Stimulated activated CD4-positive, alpha-beta T cell treated with anti-CD3 and anti-CD28 coated beads, Interleukin-4, amount 100 ng/mL, for 4 hours (primary cell): ENCODE data around the gene IQCE.

Experiments used
- DNase-seq, 2 experiments: peaks; one replicate each; pipeline ENCODE4 v3.0.0-alpha.2; 2020

IQCE gene

DNA sequence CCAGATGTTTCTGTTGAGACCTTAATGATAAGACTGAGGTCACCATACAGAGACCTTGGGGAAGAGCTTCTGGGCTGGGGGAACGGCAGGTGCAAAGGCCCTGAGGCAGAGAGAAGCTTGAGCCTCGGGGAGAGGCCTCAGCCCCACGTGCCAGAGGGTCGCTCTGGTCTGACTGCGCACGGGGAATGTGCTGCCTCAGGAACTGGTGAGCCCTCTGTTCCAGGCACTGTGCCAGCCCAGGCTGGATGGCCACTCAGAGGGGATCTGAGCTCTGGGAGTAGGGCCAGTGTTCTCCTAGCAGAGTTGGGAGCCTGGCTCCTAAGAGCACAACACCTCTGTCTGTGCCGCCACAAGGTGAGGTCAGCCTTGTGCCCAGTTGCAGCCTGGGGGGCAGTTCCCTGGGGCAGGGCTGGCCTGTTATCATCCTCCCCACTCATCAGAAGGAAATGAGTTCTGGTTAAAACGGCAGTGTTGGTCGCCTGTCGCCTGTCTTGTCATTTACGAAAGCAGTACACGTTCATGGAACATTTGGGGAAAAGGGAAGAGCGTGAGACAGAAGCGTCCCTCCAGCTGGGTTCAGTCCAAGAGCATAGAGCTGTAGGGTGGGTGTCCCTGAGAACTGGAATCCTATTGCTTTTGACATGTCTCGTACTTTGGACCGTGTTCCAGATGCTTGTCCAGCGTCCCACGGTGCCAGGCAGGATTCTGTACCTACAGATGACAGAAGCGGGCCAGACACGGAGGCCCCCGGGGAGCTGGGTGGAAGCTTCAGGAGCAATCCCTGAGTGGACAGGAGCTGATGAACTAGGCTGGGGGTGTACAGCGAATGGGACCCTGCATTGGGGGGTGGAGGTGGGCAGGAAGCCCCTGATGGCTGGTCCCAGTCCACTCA lies 77.3 kb downstream of the IQCE start:
- no peak for DNase-seq

DNA sequence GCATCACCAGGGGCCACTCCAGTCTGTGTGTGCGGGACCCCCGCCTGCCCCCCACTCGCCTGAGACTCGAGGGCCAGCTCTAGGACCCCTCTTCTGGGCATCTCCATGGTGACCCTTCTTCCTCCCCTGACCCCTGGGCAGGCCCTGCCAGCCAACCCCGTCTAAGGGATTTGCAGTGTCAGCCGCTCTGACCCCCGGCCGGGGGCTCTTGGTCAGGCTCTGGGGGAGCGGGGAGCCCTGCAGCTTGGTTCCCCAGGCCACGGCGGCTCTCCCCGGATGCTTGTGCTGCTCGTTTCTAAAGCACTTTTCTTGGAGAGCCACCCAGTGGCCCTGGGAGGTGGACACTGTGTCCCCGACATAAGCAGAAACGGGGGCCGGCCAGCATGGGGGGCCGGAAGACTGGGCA lies 78.3 kb downstream of the IQCE start:
- no peak for DNase-seq

DNA sequence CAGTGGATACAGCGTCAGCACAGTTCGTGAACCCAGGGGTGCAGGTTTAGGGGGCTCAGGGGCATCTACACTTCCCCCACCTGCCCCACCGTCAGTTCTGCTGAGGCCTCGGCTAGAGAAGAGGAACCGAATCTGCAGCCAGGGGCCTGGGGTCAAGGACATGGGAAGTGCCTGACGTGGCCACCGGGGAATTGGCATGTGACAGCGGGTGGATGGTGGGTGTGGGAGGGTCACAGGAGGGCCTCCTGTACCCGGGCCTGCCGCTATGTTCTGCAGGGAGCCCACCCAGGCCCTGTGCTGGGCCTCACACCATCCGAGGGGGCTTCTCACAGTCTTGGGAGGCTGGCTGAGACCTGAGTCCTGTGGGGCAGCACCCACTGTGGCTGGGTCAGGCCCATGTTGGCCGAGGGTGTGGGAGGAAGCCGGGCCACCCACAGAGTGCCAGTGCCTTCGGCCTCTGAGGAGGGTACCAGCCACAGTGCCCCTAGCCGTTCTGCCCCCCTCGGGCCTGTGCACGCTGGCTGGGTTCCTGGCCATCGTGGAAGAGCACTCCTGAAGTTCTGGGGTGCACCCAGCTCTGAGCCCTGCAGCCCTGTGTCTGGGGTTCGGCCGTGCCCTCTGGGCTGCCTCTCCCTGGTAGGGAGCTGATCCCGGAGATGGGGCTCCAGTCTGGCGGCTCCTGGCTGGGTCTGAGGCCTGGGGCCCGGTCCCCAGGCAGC lies 78.9 kb downstream of the IQCE start:
- DNase-seq = no peak

DNA sequence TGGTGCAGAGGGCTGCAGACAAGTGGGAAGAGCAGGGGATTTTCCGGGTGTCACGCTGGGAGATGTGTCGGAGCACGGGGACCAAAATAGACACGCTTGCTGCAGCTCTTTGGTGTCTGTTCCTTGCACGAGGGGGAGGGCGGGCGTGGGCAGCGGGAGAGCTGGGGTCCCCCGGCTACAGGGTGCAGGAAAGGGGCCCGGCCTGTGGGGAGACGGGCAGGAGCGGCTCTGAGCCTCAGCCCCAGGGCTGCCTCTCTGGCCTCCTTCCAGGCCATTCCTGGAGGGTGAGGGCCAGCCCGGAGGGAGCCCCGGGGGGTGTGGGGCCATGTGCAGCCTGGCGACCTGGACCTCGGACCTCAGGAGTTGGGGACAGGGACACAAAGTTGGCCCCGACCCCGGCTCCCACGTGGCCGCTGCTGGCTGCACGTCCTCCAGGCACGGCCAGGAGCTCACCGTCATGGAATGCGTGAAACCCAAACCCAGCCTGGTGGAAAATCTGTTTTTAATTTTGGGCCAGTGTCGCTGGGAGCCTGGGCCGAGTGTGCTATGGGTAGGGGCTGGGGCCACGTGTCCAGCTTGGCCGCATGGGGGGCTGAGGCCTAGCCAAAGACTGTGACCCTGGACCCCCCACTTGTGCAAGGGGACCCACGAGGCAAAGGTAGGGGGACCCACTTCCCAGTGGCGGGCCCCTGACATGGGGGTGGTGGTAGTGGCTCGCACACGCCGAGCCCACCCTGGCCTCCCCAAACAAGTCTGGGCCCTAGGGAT lies 79.6 kb downstream of the IQCE start:
- no peak for DNase-seq

DNA sequence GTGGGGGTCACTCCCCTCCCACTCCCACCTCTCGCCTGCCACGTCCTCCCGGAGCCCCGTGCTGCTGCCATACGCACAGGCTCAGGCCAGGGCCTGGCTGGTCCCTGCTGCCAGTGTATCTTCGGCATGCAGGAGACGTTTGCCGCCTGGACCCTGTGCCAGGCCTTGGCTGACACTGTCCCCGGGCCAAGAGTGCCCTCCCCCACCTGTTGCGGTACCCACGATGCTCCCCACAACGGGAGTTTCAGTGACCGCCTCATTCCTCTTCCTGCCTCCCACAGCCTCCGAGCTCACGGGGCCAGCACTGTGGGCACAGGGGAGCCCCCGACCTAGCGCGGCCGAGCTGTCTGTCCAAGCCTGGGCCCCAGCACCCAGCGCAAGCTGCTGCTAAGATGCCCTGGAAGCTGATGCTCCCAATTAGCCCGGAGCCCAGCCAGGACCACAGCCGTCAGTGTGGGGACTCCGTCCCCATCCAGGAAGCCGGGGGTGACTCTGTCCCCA lies 80.5 kb downstream of the IQCE start:
- no peak for DNase-seq

DNA sequence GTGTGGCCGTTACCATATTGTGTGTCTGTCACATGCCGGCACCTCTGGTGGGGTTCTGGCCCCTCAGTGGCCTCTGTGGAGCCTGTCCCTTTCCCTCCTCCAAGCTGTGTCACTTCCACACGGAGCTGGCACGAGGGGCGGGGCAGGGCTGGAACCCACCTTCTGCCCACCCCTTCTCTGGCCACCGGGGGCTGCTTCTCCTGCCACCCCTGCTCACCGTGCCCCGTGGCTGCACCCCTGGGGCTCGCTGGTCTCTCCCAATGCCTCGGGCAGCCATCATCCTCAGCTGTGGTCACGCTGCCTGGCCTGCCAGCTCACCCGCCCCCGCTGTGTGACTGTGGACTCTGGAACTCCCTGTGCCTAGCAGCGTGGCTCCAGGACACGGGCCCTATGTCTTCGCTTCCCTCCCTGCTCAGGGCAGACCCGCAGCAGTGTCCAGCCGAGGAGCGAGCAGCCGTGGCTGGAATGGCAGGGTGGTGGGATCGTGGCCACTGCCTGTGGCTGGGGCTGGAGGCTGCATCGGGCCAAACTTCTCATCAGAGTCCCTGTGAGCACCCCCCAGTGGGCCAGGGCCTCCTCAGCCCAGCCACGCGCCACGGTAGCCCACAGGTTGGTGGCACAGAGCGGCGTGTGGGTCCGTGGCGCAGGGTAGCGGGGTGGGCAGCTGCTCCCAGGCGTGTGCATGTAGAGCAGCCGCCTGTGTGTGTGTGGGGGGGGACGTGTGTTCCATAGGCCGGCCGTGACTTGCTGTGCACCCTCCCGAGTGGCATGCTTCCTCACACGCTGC lies 81.1 kb downstream of the IQCE start:
- no peak for DNase-seq

DNA sequence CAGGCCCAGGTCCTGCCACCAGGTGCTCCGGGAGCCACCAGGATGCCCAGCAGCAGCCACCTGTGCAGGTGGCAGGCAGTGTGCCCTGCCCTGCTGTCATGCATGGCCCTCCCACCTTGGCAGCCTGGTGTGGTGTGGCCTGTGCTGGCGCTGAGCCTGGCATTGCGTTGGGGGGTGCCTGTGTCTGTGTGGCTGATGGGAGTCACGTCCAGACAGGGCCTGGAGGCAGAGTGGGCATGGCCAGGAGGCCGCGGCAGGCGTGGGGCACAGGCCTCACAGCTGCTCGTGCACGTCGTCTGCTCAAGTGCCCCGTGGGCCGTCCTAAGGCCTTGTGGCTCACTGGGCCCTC lies 81.7 kb downstream of the IQCE start:
- DNase-seq = no peak

DNA sequence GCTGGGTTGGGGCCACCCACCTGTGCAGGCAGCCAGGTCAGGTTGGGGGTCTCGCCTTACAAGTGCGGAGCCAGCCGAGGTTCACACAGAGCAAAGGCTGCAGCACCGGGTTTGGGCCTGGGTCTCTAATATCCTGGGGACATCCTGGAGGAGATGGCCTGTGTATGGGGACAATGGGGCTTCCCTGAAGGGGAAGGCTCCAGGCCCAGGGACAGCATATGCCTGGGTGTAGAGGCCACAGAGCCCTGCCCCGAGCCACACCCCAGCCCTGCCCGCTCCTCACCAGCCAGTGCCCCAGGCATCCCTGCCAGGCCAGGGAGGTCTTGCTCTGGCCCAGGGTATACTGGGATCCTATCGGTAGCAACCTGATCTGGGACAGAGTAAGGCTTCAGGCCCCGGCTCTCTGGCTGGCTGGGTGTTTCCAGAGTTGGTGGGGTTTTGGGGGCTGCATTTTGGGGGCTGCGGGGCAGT lies 82.1 kb downstream of the IQCE start:
- no peak for DNase-seq

DNA sequence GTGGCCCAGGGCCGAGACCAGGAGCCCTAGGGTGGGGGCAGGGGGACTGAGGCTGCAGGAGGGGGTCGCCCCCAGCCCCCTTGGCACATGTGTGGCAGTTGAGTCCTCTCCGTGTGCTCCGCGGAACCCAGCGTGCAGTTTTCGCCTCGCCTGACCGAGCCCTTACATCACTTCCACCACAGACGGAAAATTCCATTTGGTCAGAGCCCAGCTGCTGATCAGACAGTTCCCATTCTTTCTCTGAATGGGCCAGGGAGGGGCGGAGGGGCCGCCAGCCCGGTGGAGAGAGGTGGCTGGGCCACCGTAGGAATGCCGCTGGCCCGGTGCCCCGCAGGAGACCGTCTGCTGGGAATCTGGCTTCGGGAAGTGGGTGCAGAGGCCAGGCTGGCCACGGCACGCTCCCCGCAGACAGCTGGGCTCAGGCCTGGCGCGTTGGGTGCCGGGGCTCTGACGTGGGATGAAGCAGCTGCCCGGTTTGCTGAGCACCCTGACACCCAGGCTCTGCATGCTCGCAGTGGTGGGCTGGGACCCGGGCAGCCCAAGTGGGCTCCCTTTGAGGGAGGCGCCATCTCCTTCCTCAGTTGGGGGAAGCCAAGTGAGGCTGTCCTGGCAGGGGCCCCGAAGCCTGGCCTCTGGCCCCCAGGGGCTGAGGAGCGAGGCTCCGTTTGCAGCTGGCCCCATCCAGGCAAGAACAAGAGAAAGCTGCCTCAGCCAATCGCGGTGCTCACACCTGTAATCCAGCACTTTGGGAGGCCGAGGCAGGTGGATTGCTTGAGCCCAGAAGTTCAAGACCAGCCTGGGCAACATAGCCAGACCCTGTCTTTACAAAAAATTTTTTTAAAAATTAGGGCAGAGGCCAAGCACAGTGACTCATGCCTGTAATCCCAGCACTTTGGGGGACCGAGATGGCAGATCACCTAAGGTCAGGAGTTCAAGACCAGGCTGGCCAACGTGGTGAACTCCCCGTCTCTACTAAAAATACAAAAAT lies 82.9 kb downstream of the IQCE start:
- DNase-seq = no peak

DNA sequence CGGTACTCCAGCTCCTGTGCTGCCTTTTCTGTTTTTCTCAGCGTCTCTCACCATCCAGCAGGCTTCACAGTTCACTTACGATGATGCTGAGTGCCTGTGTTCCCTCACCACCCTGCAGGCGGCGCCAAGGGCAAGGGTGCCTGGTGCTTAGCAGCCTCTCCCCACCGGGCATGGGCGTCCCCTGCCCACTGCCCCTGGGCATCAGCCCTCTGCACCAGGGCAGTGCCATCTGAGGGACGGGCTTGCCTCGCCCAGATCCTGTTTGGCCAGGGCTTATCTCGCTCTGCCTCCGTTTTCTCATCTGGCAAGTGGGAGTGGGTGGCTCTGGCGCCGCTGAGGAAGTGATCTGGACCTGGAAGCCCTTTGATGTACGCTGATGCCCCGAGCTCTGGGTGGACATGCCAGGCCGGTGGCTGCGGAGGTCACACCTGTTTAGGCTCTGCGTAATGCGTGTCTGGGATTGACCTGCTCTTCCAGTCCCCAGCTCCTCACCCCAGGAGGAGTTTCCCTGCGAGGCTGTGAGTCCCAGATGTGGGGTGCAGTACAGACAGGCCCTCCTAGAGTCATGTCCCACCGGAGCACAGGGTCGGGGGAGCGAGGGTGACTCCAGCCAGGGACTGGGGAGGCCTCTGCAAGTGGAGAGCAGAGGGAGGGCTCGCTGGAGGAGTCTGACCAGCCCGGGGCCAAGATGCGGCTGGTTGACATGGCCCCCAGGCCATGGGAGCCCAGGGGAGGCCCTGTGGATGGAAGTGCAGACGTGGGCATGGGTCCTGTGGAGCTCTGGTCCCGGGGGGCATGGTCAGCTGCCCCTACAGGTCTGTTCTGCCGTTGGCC lies 84.8 kb downstream of the IQCE start:
- DNase-seq = no peak

DNA sequence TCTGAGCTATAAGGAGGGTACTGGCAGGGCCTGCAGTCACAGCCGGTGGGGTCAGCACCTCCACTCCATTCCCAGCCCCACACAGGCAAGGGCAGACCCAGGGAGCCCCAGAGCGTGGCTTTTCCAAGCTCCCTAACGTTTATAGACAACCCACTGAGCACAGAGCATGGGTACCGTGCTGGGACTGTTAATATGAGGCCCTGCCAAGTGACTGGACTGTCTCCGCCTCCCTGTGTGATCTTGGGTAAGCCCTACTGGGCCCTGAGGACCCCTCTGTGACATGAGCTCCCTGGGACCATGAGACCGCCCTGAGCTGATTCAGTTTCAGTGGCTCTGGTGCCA lies 85.4 kb downstream of the IQCE start:
- DNase-seq = no peak

DNA sequence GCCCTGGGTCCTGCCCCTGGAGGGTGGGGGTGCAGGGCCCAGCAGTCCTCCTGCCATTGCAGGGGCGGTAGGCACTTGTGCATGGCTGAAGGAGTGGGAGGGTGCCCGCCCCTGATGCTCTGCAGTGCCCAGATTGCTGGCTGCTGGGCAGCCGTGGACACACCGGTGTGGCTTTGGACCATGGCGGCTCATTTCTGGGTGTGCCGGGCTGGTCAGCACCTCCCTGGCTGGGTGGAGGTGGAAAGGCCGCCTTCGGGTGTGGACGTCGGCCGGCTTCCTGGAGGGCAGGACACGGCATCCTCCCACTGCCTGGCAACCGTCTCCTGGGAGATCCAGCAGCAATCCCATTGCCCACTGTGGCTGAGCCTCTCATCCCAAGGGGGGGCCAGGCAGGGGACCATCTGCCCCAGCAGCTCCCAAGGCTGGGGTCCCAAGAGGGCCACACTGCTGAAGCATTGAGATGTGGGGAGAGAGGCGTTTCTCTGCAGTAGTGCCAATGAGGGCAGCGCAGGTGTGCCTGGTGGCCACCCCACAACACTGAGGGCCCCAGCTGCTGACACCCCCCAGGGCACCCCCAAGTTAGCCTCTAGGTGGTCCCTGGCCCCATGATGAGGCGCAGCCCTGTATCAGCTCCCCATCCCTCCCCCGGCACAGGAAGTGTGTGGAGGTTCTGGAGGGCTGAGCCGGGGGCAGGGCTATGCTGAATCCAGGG lies 85.9 kb downstream of the IQCE start:
- no peak for DNase-seq

DNA sequence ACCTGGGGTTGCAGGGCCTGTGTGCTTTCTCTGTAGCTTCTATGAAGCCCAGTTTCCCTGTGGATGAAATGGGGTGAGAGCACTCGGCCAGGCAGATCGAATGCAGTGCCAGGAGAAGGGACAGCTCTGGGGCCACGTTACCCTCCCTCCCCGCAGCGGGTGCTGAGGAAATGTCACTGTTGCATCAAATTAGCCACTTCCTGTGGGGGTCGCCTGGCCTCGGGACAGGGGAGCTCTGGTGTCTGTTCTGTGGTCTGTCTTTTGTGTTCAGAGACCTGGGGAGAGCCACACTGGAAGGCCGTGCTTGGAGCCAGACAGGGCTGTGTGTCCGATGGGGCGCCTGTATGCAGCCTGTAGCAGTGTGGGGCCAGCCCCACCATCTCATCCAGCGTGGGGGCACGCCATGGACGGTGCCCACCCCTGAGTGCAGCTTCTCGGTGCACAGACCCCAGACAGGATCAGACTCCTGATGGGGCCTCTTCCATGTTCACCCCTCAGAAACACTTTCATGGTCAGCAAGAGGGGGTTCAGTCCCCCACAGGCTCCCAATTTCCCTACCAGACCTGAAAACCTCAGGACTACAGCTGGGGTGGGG lies 86.6 kb downstream of the IQCE start:
- DNase-seq = no peak

DNA sequence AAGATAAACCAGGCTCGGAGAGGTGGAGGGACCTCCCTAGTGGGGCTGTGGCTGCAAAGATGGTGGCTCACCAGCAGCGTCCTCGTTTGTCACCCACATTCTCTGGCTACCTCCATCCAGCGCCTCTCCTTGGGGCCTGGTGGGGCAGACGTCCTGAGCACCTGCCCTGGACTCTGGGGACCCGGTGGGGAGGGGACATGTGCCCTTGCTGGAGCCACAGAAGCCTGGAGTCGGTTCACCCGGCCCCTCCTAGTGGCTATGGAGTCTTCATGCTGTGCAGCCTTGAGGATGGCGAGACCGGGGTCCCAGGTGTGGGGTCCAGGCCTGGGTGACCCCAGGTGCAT lies 87.5 kb downstream of the IQCE start:
- DNase-seq = no peak

DNA sequence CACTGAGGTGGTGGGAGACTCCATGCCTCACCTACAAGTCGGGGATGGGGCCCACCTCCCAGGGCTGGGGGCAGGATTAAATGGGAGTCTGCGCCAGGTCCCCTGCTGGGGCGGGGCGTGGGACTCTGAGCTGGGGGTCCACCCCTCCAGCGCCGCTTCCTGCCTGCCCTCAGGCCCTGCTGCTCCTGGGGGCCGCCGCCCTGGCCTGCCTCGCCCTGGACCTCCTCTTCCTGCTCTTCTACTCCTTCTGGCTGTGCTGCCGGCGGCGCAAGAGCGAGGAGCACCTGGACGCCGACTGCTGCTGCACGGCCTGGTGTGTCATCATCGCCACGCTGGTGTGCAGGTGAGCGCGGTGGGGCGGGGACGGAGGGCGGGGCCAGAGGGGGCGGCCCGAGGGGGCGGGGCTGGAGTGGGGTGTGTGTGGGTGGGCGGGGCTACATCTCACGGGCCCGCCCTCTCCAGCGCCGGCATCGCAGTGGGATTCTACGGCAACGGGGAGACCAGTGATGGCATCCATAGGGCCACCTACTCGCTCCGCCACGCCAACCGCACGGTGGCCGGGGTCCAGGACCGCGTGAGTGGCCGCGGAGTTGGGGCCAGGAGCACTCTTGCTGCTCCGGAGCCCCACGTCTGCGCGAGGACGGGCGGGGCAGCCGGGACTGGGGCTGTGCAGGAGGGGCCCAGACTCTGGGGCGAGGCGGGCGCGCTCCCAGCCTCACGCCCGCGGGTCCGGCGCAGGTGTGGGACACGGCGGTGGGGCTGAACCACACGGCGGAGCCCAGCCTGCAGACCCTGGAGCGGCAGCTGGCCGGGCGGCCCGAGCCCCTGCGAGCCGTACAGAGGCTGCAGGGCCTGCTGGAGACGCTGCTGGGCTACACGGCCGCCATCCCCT lies 88.1 kb downstream of the IQCE start:
- no peak for DNase-seq

DNA sequence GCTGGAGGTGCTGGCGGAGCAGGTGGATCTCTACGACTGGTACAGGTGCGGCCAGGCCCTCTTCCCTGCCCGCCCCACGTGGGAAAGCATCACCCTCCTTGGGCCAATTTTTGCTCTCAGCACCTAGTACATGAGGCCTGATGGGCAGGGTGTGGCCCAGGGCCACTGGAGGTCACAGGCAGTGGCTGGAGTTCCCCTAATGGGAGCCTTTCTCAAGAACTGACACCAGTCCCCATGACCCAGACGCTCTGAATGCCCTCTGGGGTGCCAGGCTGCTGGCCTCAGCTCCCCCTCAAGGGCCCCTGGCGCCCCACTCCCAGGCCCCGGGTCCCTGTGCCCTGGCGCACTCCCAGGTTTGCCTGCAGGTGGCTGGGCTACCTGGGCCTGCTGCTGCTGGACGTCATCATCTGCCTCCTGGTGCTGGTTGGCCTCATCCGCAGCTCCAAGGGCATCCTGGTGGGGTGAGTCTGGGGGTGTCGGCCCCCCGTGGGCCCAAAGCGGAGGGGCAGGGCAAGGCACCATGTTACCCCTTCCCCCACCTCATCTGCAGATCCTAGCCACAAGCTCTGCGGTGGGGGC lies 88.9 kb downstream of the IQCE start:
- no peak for DNase-seq

DNA sequence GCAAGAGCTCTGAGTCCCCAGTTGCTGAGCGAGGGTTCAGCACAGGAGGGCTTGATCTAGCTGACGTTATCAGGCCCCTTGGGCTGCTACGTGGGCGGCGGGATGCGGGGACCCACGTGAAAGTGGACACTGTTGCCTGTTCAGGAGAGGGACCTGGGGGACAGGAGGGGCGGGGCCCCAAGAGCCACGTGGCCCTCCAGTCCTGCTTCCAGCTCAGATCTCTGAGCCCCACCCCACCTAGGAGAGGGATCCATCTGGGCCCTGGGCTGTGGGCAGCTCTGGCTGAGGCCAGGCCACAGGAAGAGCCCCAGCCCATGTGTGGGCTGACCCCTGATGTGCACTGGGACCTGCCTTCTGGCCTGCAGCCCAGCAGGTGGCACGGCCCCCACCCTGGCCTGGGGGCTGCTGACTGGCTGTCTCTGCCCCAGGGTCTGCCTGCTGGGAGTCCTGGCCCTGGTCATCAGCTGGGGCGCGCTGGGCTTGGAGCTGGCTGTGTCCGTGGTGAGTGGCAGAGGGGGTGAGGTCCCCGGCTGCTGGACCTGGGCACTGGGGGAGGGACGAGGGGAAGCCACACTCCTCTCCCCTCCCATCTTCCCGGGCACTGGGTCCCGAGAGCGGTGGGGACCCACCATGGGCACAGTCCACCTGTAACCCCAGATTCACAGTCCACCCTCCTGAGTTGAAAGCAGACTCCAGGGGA lies 90.5 kb downstream of the IQCE start:
- no peak for DNase-seq
